Measurements from ENCODE around the gene ENTR1. TPM values are rescaled to one million over a fixed set of nuclear protein-coding genes. Genes with fewer than 3 reads are reported as not detected.

The ENTR1 gene
- total and polyA plus RNA-seq, 12 donors = 11.5 to 26.9 (median 15.8) TPM

GRCh38 chr9:136443687-136444086 is 33.3 kb upstream of the ENTR1 start:
- Histone ChIP-seq H3K27me3 (no peaks in the 10 kb centered on the region), H3K4me1 (peaks cover 0 to 17% (median 10%) of the 10 kb centered on the region in 9 donors), H3K27ac (no peak overlapping the region), H3K36me3 (peaks cover 3 to 85% (median 50%) of the 10 kb centered on the region in 9 donors), H3K9me3 (no peaks in the 10 kb centered on the region), H3K4me3 (no peak overlapping the region)
- no peak for ATAC-seq
- TF ChIP-seq, protein P1, sequence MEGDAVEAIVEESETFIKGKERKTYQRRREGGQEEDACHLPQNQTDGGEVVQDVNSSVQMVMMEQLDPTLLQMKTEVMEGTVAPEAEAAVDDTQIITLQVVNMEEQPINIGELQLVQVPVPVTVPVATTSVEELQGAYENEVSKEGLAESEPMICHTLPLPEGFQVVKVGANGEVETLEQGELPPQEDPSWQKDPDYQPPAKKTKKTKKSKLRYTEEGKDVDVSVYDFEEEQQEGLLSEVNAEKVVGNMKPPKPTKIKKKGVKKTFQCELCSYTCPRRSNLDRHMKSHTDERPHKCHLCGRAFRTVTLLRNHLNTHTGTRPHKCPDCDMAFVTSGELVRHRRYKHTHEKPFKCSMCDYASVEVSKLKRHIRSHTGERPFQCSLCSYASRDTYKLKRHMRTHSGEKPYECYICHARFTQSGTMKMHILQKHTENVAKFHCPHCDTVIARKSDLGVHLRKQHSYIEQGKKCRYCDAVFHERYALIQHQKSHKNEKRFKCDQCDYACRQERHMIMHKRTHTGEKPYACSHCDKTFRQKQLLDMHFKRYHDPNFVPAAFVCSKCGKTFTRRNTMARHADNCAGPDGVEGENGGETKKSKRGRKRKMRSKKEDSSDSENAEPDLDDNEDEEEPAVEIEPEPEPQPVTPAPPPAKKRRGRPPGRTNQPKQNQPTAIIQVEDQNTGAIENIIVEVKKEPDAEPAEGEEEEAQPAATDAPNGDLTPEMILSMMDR (IDR thresholded peaks at IDR 0.05) = no peak
- intact Hi-C loops (cut with DNase I) = no loop called here
- no peak for DNase-seq
- 94 to 96% methylated on average over 7 of the region's 7 CpGs for WGBS, 2 donors

DNA sequence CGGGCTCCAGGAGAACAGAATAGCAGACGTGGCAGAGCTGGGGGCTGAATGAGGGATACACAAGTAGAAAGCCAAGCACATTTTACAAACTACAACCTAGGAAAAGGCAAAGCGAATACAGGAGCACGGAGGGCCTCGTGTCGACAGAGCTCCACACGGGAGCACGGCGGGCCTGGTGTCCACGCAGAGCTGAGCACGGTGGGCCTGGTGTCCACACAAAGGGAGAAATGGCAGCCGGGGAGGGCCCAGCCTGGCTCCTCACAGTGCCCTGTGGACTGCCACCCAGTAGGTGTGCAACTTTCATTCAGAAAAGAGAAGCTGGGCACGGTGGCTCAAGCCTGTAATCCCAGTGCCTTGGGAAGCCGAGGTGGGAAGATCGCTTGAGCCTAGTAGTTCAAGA is 32.7 kb upstream of the ENTR1 start:
- 95% methylated on average over 15 of the region's 15 CpGs for WGBS, 2 donors
- H3K36me3 ChIP-seq = peaks cover 3 to 83% (median 49%) of the 10 kb centered on the region in 9 donors

DNA sequence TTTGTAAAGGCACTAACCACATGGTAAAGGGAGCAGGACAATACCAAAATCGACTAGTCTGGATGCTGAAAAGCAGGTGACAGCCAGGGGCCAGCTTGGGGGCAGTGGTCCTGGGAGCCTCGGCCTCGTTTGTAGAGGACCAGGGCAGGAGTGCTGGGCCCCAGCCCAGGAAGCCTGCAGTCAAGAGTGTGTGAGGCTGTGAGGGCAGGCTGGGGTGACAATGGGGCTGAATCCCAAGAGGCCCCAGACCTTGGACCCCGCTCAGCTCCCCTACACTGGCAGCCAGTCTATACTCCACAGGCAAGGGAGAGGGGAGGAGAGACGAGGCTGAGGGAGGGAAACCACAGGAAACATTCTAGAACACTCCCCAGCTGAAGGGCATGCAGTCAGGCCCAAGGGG is 31.9 kb upstream of the ENTR1 start:
- 77 to 78% methylated on average over 5 of the region's 5 CpGs for WGBS, 2 donors
- Histone ChIP-seq H3K36me3 (peaks cover 3 to 74% (median 41%) of the 10 kb centered on the region in 9 donors), H3K4me3 (no peak overlapping the region), H3K4me1 (peaks cover 9 to 31% (median 25%) of the 10 kb centered on the region in 9 donors), H3K27me3 (no peaks in the 10 kb centered on the region), H3K27ac (no peak overlapping the region), H3K9me3 (no peaks in the 10 kb centered on the region)
- no peak for DNase-seq
- TF ChIP-seq, protein P1 (IDR thresholded peaks at IDR 0.05) = no peak
- ATAC-seq = no peak
- intact Hi-C loops (cut with DNase I) = no loop called here

More for the DNA sequence above, 32.7 kb upstream of the ENTR1 start:
- TF ChIP-seq, protein P1 (IDR thresholded peaks at IDR 0.05) = no peak
- no peak overlapping the region for H3K4me3 ChIP-seq
- no peak for DNase-seq
- intact Hi-C loops (cut with DNase I) = no loop called here
- H3K4me1 ChIP-seq = peaks cover under 1 to 23% (median 16%) of the 10 kb centered on the region in 9 donors
- H3K27me3 ChIP-seq = no peaks in the 10 kb centered on the region
- no peak for ATAC-seq
- H3K27ac ChIP-seq = no peak overlapping the region
- H3K9me3 ChIP-seq = no peaks in the 10 kb centered on the region

- WGBS, 2 donors = 81 to 82% methylated on average over 17 of the region's 17 CpGs
- TF ChIP-seq, protein P1 (IDR thresholded peaks at IDR 0.05) = no peak
- ATAC-seq (no peak), DNase-seq (no peak)
- Histone ChIP-seq H3K4me3 (no peak overlapping the region), H3K27me3 (no peaks in the 10 kb centered on the region), H3K9me3 (no peaks in the 10 kb centered on the region), H3K4me1 (peaks cover 12 to 36% (median 30%) of the 10 kb centered on the region in 9 donors), H3K27ac (no peak overlapping the region), H3K36me3 (peaks cover 3 to 69% (median 36%) of the 10 kb centered on the region in 9 donors)
- intact Hi-C loops (cut with DNase I) = no loop called here
These were observed 31.3 kb upstream of the ENTR1 start for GRCh38 chr9:136441681-136442245.

Data from heart right ventricle (tissue), 16 donors.